Mucosa of stomach (tissue), 1 donor: ENCODE data around the gene EVPL.

ENCODE experiments used
- H3K27me3 ChIP-seq: one replicate; pipeline ENCODE4 v1.7.0; 2013; ENCODE audit warnings: mild to moderate bottlenecking, low read length; ENCODE audit not compliant: control insufficient read depth, insufficient read depth
- H3K36me3 ChIP-seq: one replicate; pipeline ENCODE4 v1.7.0; 2013; ENCODE audit warnings: low read length; ENCODE audit not compliant: control insufficient read depth, insufficient read depth
- H3K4me1 ChIP-seq: one replicate; pipeline ENCODE4 v1.7.0; 2013; ENCODE audit warnings: mild to moderate bottlenecking, low read length; ENCODE audit not compliant: control insufficient read depth, insufficient read depth
- H3K4me3 ChIP-seq: one replicate; pipeline ENCODE4 v1.7.0; 2013; ENCODE audit warnings: low read length
- H3K9ac ChIP-seq: one replicate; pipeline ENCODE4 v1.7.0; 2013; ENCODE audit warnings: mild to moderate bottlenecking, low read length, moderate library complexity
- H3K9me3 ChIP-seq: one replicate; pipeline ENCODE4 v1.7.0; 2013; ENCODE audit warnings: mild to moderate bottlenecking, low read length, moderate library complexity; ENCODE audit not compliant: control insufficient read depth
- donor health status: Pancreatic carcinoma.

Gene EVPL

DNA sequence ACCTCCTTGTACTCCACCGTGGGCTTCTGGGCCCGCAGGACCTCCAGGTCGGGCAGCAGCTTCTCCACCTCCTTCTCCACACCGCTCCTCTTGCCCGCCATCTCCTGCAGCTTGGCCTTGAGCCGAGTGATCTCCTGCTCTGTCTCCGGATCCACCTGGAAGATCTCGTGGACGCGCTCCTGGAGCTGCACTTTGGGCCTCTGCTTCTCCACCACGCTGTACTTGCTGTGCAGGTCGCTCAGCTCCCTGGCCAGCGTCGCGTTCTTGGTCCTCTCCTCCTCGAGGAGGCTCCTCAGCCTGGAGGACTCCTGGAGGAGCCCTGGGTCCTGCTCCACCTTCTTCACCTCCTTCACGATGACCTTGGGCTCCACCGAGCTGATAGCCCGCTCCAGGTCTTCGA lies 17.7 kb downstream of the EVPL start:
- no peaks in the 10 kb centered on the region for H3K27me3 ChIP-seq
- no peaks in the 10 kb centered on the region for H3K36me3 ChIP-seq
- H3K9me3 ChIP-seq, result no peaks in the 10 kb centered on the region
- no peak overlapping the region for H3K9ac ChIP-seq
- no peak overlapping the region for H3K4me3 ChIP-seq
- H3K4me1 ChIP-seq, result peaks cover 22% of the 10 kb centered on the region

DNA sequence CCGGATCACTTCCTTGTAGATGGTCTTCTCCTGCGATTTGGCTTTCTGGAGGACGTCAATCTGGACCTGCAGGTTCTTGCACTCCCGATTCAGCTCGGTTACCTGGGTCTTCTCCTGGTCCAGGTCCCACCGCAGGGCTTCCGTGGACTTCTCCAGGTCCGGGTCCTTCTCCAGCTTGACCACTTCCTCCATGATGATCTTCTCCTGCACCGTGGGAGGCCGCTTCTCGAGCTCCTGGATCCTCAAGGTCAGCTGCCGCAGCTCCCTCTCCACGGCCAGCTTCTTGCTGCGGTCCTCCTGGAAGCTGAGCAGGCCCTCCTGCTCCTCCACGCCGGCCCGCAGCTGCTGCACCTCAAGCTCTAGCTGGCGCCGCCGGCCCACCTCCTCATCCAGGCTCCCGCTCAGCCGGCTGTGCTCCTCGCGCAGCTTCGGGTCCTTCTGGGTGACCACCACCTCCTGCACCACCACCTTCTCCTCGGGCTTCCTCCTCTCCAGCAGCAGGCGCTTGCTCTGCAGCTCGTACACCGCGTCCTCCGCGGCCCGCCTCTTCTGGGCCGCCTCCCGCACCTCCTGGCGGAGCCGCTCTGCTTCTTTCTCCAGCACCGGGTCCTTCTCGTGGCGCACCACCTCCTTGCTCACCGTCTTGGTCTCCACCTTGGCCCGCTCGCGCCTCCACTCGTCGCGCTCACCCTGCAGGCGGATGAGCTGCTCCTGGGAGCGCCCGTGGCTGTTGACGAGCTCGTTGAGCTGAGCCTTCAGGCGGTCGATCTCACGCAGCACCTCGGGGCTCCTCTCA lies 18.3 kb downstream of the EVPL start:
- H3K9ac ChIP-seq, result no peak overlapping the region
- H3K4me3 ChIP-seq, result no peak overlapping the region
- H3K9me3 ChIP-seq, result no peaks in the 10 kb centered on the region
- H3K36me3 ChIP-seq, result no peaks in the 10 kb centered on the region
- peaks cover 18% of the 10 kb centered on the region for H3K4me1 ChIP-seq
- no peaks in the 10 kb centered on the region for H3K27me3 ChIP-seq

DNA sequence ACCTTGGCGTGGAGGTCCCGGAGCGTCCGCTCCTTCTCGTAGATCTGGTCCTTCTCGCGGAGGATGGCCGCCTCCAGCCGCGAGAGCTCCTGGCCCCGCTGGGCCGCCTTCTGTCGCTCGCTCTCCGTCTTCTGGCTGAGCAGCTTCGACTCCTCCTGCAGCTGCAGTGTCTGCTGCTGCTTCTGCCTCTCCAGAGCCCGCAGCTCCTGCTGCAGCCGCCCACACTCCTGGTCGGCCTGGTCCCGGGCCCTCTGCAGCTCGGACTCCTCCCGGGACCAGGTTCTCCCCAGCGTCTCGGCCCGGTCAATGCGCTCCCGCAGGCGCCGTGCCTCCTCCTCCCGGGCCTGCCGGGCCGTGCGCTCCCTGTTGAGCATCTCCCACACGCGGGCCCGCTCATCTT lies 18.9 kb downstream of the EVPL start:
- Histone ChIP-seq H3K9ac (no peak overlapping the region), H3K4me1 (peaks cover 24% of the 10 kb centered on the region), H3K36me3 (no peaks in the 10 kb centered on the region), H3K9me3 (no peaks in the 10 kb centered on the region), H3K27me3 (no peaks in the 10 kb centered on the region), H3K4me3 (no peak overlapping the region)

DNA sequence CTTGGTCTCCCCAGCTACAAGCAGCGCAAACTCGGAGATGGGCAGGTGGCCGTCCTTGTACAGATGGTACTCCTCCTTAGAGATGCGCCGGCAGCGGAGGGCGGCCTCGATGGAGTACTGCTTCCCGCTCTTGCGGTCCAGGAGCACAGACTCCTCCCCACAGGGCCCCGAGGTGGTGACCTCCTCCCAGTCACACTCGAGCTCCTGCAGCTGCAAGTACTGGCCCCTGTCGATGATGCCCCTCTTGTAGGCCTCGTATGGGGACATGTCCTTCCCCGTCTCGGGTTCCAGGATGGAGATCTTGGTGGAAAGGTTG lies 19.3 kb downstream of the EVPL start:
- Histone ChIP-seq H3K4me3 (no peak overlapping the region), H3K27me3 (no peaks in the 10 kb centered on the region), H3K9ac (no peak overlapping the region), H3K36me3 (no peaks in the 10 kb centered on the region), H3K4me1 (peaks cover 28% of the 10 kb centered on the region), H3K9me3 (no peaks in the 10 kb centered on the region)

DNA sequence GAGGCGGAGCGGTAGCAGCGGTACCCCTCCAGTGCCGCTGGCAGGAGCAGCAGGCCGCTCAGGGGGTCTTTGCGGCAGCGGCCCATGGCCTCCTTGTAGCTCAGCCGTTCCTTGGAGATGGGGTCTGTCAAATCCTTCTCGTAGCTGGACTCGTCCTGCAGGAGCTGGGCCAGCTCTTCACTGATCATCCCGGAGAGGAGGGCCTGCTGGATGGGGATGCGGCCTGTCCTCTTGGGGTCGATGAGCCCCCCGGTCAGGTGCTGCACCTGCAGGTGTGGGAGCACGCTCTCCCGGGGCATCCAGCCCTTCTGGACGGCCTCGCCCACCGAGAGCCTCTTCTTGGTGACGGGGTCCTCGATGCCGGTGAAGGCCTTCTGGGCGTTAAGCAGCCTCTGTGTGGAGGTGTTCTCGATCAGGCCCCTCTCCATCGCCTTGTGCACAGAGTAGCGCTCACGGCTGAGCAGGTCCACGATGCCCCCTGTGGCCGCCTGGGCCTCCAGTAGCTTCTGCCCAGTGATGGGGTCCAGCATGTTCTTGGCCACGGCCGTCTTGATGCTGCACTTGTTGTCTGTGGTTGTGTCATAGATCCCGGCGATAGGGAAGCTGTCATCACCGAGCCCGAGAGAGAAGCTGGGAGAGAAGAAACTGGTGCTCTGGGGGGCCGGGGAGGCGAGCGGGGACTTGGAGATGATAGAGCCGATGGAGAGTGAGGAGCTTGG lies 19.8 kb downstream of the EVPL start:
- Histone ChIP-seq H3K27me3 (no peaks in the 10 kb centered on the region), H3K9ac (no peak overlapping the region), H3K4me1 (peaks cover 30% of the 10 kb centered on the region), H3K9me3 (no peaks in the 10 kb centered on the region), H3K36me3 (no peaks in the 10 kb centered on the region), H3K4me3 (no peak overlapping the region)

DNA sequence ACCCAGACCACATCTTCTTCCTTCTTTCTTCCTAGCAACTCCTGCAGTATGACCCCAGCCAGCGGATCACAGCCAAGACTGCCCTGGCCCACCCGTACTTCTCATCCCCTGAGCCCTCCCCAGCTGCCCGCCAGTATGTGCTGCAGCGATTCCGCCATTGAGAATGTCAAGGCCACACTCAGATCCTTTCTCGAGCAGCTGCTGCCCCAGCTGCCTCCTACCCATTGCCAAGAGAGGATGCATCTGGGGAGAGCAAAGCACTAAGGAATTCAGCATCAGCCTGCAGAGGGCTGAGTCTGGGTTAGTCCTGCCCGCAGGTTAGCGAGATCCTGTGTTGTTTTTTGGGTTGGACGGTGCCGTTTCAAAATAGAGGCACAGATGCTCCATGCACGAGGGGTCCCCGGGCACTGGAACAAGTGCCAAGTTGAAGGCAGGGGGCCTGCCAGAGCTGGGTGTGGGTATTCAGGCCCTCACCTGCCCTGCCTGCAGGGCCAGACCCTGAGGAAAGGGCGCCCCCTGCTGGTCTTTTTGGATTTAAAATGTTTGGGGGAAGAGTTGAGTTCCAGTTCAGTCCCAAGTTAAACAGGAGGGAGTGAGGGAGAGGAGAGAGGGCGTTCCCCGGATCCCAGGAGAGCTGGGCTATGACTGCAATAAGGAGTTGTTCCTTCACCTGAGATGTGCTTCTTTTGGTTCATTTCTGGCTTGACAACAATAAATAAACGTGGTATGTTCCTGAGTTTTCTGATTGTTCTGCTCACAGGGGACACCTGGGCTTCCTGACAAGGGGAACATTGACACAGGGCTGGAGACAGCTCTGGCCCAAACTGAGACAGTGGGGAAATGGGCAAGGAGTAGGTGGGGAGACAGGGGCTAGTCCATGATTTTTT lies 21.6 kb downstream of the EVPL start:
- Histone ChIP-seq H3K36me3 (no peaks in the 10 kb centered on the region), H3K4me1 (peaks cover 37% of the 10 kb centered on the region), H3K4me3 (no peak overlapping the region), H3K9ac (no peak overlapping the region), H3K9me3 (no peaks in the 10 kb centered on the region), H3K27me3 (no peaks in the 10 kb centered on the region)

DNA sequence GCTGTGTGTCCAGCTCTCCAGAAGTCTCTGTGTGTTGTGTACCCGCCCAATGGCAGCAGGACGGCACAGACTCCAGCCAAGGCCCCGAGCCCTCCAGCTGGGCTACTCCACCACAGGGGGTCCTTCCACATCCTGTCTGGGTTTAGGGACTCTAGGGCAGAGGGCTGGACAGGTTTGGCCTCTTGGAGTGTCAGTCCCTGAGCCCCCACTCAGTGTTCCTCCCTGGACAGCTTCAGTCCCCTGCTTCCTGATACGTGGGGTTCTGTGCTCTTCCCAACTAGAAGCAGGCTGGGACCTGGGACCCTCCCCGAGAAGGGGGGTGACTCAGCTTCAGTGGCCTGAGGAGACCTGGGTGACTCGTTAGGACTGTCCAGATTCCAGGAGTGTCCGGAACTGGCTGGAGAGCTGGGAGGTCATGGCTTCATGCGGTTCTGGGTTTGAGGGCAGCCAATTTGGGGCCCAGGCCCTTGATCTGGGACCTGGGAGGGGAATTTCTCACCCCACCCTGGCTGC lies 22.3 kb downstream of the EVPL start:
- no peak overlapping the region for H3K4me3 ChIP-seq
- peaks cover 44% of the 10 kb centered on the region for H3K4me1 ChIP-seq
- H3K9me3 ChIP-seq, result no peaks in the 10 kb centered on the region
- H3K36me3 ChIP-seq, result no peaks in the 10 kb centered on the region
- no peaks in the 10 kb centered on the region for H3K27me3 ChIP-seq
- H3K9ac ChIP-seq, result no peak overlapping the region

DNA sequence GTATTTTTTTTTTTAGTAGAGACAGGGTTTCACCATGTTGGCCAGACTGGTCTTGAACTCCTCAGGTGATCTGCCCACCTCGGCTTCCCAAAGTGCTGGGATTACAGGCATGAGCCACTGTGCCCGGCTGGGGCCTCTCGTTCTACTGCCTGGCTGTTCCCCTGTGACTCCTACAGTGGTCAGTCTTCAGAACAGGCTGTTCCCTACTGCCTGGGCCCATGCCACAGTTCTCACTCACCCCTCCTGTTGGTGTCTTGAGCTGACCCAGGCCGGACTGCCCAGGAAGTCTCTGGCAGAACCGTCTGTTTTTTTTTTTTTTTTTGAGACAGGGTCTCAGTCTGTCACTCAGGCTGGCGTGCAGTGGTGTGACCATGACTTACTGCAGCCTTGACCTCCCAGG lies 23.2 kb downstream of the EVPL start:
- Histone ChIP-seq H3K36me3 (no peaks in the 10 kb centered on the region), H3K9ac (no peak overlapping the region), H3K9me3 (no peaks in the 10 kb centered on the region), H3K4me3 (no peak overlapping the region), H3K4me1 (peaks cover 47% of the 10 kb centered on the region), H3K27me3 (no peaks in the 10 kb centered on the region)

DNA sequence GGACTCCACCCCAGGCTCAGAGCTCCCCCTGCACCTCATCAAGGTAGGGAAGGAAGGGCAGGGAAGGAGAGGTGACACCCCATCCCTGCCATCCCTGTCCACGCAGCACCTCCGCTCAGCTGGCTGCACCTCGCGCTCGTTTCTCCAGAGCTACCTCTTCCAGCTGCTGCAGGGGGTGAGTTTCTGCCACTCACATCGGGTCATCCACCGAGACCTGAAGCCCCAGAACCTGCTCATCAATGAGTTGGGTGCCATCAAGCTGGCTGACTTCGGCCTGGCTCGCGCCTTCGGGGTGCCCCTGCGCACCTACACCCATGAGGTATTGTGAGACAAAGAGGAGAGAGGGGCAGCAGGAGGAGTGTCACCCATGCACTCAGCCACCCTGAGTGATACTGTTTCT lies 25.0 kb downstream of the EVPL start:
- no peaks in the 10 kb centered on the region for H3K9me3 ChIP-seq
- no peak overlapping the region for H3K9ac ChIP-seq
- no peaks in the 10 kb centered on the region for H3K36me3 ChIP-seq
- peaks cover 64% of the 10 kb centered on the region for H3K4me1 ChIP-seq
- H3K4me3 ChIP-seq, result no peak overlapping the region
- no peaks in the 10 kb centered on the region for H3K27me3 ChIP-seq

DNA sequence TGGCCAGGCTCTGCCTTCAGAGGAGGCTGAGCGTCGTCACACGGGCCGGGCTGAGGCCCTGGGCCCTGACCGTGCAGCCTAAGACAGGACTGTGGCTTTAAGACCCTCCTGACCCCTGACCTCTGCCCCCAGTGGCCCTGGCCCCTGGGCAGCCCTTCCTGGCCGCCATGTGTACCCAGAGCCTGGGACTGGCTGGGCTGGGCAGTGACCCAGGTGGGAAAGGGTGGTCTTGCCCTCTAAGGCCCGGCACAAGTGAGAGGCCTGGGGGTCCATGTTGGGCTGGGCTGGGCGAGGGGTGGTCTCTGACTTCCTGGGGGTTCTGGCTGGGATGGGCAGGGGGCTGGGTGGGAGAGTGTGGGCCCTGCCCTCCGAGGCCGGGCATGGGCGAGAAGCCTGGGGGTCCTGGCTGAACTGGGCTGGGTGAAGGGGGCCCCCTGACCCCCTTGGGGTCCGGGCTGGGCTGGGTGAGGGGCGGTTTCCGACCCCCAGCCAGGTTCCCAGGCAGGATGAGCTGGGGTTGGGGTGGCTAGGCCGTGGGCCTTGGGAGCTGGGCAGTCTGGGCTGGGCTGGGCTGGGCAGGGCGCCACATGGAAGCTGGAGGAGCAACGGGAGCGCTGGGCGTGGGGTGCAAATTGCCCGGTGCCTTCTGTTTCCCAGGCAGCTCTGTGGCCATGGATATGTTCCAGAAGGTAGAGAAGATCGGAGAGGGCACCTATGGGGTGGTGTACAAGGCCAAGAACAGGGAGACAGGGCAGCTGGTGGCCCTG lies 26.2 kb downstream of the EVPL start, which contains the start of gene CDK3:
Gene CDK3, plus strand, starts transcription at position 101 of the 767 bp plus-strand sequence. Its CDS starts 571 bp downstream, at position 672.
- no peak within 1 kb of the TSS for H3K9ac ChIP-seq
- no peaks in the 10 kb centered on the region for H3K9me3 ChIP-seq
- no peak within 1 kb of the TSS for H3K4me3 ChIP-seq
- H3K36me3 ChIP-seq, result no peaks in the 10 kb centered on the region
- H3K27me3 ChIP-seq, result no peaks in the 10 kb centered on the region
- peaks cover 74% of the 10 kb centered on the region for H3K4me1 ChIP-seq

DNA sequence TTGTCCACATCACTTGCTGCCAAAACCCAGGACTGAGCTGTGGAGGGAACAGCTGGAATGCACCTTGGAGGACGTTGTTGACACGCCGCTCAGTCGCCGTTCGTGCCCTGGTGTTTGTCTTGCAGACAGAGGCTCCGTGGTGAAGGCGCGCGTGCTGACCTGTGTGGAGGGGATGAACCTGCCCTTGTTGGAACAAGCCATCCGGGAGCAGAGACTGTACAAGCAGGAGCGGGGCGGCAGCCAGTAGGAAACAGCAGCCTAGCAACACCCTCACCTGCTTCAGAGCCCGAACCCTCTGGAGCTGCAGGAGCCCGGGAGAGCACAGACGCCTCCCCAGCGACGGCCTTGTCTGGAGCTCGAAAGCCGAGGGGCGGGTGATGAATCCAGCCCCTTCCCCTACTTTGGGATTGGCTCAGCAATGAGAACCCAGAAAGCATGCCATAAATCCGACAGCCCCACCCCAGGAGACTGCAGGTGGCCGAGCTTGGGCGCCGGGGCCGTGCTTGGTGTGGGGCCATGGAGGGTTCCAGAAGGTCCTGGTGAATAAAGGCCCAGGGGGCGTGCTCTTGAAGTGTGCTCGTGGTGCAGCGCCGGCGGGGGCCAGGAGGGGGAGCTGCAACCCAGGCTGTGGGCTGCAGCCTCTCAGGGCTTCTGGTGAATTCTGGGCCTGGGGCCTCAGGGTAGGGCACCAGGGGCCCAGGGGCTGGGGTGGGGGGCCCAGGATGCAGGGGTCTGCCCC lies 26.9 kb downstream of the EVPL start:
- Histone ChIP-seq H3K36me3 (no peaks in the 10 kb centered on the region), H3K27me3 (no peaks in the 10 kb centered on the region), H3K9me3 (no peaks in the 10 kb centered on the region), H3K9ac (no peak overlapping the region), H3K4me3 (no peak overlapping the region), H3K4me1 (peaks cover 72% of the 10 kb centered on the region)
